HCT116 (cell line): ENCODE measurements around the gene HLA-DQB2.

Experiments
- CEBPB ChIP-seq: IDR thresholded peaks from 2 replicates; pipeline ENCODE4 v1.6.1; 2012; ENCODE audit warnings: low read depth
- CTCF ChIP-seq, 3 experiments: fragments of 200-600 bp in 1 of 3; sonication (generic) in 1 of 3; IDR thresholded peaks in 2 of 3; conservative IDR thresholded peaks in 1 of 3; 2 replicates each; pipeline ENCODE4 v1.5.1; 2012 to 2017; ENCODE audit warnings: low read depth in 2 of 3, low read length in 2 of 3, antibody characterized with exemption in 1 of 3, borderline replicate concordance in 1 of 3, control low read depth in 1 of 3, mild to moderate bottlenecking in 1 of 3, mixed read lengths in 1 of 3, mixed run types in 1 of 3, moderate library complexity in 1 of 3; ENCODE audit not compliant: insufficient read depth in 1 of 3
- EZH2 ChIP-seq: fragments of 200-600 bp; sonication (generic); IDR thresholded peaks from 2 replicates; pipeline ENCODE4 v1.6.1; 2017; ENCODE audit warnings: antibody characterized with exemption, mixed run types
- JUND ChIP-seq: IDR thresholded peaks from 2 replicates; pipeline ENCODE4 v1.6.1; 2012
- POLR2A ChIP-seq: IDR thresholded peaks from 2 replicates; pipeline ENCODE4 v1.7.0; 2011; ENCODE audit warnings: borderline replicate concordance; ENCODE audit not compliant: insufficient read depth, insufficient read length; ENCODE audit errors: extremely low read depth
- POLR2AphosphoS5 ChIP-seq: IDR thresholded peaks from 2 replicates; pipeline ENCODE4 v1.6.1; 2011; ENCODE audit warnings: mild to moderate bottlenecking, low read depth, low read length, moderate library complexity
- REST ChIP-seq: IDR thresholded peaks from 2 replicates; pipeline ENCODE4 v1.6.1; 2012; ENCODE audit warnings: low read depth
- SIN3A ChIP-seq: IDR thresholded peaks from 2 replicates; pipeline ENCODE4 v1.6.1; 2012; ENCODE audit warnings: low read depth
- TCF7L2 ChIP-seq: IDR thresholded peaks from 2 replicates; pipeline ENCODE4 v1.7.0; 2011; ENCODE audit warnings: borderline replicate concordance, inconsistent platforms; ENCODE audit not compliant: insufficient read depth, insufficient read length; ENCODE audit errors: extremely low read depth
- ZFX ChIP-seq: fragments of 450-650 bp; IDR thresholded peaks from 2 replicates; pipeline ENCODE4 v1.6.1; 2017

- TF ChIP-seq CTCF (IDR thresholded peaks at IDR 0.05 in 2 of 3, conservative IDR thresholded peaks at IDR 0.05 in 1 of 3; ENCODE audit: borderline replicate concordance in 1 of 3, insufficient read depth in 1 of 3, low read depth in 2 of 3, low read length in 2 of 3) (no peak), POLR2A (no peak), CEBPB (no peak), ZFX (no peak), POLR2AphosphoS5 (no peak), SIN3A (no peak), REST (no peak), JUND (no peak), EZH2 (no peak), TCF7L2 (no peak)
Observed at GRCh38 chr6:32799740-32800139, 36.4 kb upstream of the HLA-DQB2 start.
